Stomach (tissue), 4 donors: Measurements from ENCODE around the gene CDK11B.

ENCODE experiments used
- POLR2AphosphoS5 ChIP-seq, 3 donors: sonication (generic); formaldehyde crosslinking; IDR thresholded peaks; one replicate each; pipeline ENCODE4 v1.6.1; 2016; ENCODE audit warnings: antibody characterized with exemption in 3 of 3
- TF ChIP-seq, protein P1 (sequence below), 7 experiments: fragments of 450-650 bp in 4 of 7; fragments of 200-600 bp in 3 of 7; sonication (generic) in 3 of 7; IDR thresholded peaks; one replicate each; pipeline ENCODE4 v1.5.1; 2016 to 2019; ENCODE audit warnings: antibody characterized with exemption in 7 of 7, control low read depth in 2 of 7, mild to moderate bottlenecking in 1 of 7

DNA sequence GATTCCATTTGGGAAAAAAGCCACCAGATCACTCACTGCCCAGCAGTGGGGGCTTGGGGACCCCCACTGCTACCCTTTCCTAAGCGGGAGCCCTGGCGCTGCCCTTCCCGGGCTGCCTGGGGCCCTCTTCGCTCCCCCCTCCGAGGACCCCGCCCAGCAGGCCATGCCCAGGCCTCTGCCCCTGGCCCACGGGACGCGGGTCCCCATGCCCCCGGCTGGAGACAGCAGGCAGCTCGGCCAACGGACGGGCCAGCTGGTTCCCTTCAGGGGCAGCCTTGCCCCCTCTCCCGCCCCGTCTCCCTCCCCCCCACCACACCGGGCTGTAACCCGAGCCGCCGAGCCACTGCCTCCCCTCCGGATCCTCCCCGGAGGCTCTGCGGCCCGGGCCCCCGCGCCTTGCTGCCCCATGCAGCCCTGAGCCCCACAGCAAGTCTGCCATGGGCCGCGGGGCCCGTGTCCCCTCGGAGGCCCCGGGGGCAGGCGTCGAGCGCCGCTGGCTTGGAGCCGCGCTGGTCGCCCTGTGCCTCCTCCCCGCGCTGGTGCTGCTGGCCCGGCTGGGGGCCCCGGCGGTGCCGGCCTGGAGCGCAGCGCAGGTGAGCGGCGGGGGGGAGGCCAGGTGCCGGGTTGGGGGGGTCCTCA is 26.9 kb downstream of the CDK11B start, which contains the start of gene MMP23B:
- TF ChIP-seq, protein P1, sequence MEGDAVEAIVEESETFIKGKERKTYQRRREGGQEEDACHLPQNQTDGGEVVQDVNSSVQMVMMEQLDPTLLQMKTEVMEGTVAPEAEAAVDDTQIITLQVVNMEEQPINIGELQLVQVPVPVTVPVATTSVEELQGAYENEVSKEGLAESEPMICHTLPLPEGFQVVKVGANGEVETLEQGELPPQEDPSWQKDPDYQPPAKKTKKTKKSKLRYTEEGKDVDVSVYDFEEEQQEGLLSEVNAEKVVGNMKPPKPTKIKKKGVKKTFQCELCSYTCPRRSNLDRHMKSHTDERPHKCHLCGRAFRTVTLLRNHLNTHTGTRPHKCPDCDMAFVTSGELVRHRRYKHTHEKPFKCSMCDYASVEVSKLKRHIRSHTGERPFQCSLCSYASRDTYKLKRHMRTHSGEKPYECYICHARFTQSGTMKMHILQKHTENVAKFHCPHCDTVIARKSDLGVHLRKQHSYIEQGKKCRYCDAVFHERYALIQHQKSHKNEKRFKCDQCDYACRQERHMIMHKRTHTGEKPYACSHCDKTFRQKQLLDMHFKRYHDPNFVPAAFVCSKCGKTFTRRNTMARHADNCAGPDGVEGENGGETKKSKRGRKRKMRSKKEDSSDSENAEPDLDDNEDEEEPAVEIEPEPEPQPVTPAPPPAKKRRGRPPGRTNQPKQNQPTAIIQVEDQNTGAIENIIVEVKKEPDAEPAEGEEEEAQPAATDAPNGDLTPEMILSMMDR (IDR thresholded peaks at IDR 0.05) = no peak
- TF ChIP-seq POLR2AphosphoS5 (IDR thresholded peaks at IDR 0.05) = no peak
